PC-3 (cell line): ENCODE results near the gene NBAS.

ENCODE experiments used
- CTCF ChIP-seq: fragments of 300-600 bp; sonication (generic); conservative IDR thresholded peaks from 2 replicates; pipeline ENCODE4 v1.5.1; 2017; ENCODE audit warnings: antibody characterized with exemption, low read depth, mild to moderate bottlenecking, low read length
- EZH2 ChIP-seq: fragments of 300-600 bp; sonication (generic); IDR thresholded peaks from one replicate; pipeline ENCODE4 v1.6.1; 2017; ENCODE audit warnings: antibody characterized with exemption, mild to moderate bottlenecking, low read length; ENCODE audit not compliant: unreplicated experiment

- TF ChIP-seq CTCF (no peak), EZH2 (no peak)
Measured at GRCh38 chr2:15158532-15158931, 402.6 kb downstream of the NBAS start.
